GM19467 (cell line): Measurements from ENCODE around the gene PAM16.

Source experiments
- ATAC-seq: cut with Tn5 transposase; IDR thresholded peaks from one replicate; pipeline ENCODE4 v1.9.1; 2021; ENCODE audit warnings: mild to moderate bottlenecking, moderate library complexity; ENCODE audit not compliant: unreplicated experiment

The PAM16 gene

GRCh38 chr16:4383591-4384444 lies 32.7 kb upstream of the PAM16 start:
- ATAC-seq, result no peak

- ATAC-seq, result no peak
Observed at GRCh38 chr16:4382795-4383357, 31.8 kb upstream of the PAM16 start.

- ATAC-seq, result no peak
Observed at GRCh38 chr16:4381935-4382794, 31.0 kb upstream of the PAM16 start.

- ATAC-seq, result no peak
Observed at GRCh38 chr16:4381072-4381934, 30.2 kb upstream of the PAM16 start.

DNA sequence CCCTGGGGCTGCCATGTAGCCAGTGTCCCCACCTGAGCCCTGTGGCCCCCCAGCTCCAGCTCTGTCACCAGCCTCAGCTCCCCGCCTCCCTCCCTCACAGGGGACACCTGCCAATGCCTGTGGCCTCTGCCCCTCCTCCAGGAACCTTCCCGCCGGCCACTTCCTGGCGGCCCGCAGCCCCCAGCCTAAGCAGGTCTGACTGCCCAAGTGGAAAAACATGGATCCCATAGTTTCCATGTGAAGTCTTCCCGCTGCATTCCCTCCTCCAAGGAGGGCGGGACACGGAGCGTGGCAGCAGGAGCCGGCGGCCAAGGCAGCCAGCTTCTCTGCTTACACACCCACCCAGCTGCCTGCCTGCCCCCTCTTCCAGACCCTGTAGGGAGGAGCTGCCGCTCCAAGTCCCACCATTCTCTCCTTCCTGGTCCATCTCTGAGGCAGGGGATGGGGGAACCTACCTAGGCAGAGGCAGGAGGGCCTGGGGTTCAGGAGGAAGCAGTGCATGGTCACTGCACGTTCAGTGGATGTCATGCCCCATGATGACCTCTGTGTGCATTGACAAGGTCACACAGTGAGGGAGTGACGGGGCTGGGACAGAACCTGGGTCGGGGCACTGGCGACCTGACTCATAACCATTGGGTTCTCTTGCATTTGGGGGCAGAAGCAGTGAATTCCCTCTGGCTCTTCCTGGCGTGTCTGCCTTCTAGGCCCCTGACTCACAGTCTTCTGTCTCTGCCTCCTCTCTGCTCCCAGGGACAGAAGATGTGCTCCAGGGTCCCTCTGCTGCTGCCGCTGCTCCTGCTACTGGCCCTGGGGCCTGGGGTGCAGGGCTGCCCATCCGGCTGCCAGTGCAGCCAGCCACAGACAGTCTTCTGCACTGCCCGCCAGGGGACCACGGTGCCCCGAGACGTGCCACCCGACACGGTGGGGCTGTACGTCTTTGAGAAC lies 29.3 kb upstream of the PAM16 start:
- no peak for ATAC-seq

- ATAC-seq, result no peak
Observed at GRCh38 chr16:4378999-4379690, 28.0 kb upstream of the PAM16 start.

DNA sequence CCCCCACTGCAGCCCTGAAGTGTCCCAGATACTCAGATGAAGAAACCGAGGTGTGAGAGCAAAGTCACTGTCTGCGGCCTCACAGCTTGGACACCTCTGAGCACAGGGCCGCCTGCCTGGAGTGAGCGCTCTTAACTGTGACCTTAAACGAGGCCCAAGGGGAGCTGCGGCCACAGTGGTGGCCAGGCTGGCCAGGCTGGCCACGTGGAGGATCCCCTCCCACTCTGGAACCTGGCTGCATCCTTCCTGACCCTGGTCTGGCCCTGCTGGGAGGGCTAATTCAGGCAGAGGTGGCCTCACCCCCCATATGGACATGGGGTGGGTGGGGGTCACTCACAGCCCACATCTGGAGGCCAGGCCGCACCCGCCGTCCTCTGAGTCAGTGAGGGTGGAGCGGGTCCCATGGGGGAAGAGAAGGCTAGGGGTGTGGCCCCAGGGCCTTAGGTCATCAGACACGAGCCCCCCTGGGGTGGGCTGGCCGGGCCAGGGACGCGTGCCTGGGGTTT lies 27.1 kb upstream of the PAM16 start:
- ATAC-seq, result no peak

DNA sequence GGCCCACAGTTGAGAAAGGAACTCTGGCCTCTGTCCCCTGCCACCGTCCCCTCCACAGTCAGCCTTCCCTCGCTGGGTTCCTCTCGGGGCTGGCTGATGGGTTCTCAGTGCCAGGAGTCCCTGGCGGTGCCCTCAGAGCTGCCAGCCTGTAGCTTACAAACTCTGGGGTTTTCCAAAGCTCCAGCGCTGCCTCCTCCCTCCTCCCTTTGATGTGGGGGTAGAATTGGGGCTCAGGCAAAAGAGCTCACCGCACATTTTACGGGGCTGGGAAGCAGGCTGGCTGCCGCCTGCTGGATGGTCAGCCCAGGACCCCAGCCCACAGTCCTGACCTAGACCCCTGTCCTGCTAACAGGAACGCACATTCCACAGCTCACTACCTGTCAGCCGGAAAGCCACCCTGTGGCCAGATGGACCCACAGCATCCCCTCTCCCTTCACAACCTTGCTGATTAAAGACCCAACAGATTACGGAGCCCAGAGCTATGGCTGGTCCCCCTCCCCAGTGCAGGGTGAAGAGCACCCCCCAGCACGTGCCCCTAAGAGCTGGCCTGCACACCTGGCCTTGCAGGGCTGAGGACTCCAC lies 26.5 kb upstream of the PAM16 start:
- no peak for ATAC-seq

DNA sequence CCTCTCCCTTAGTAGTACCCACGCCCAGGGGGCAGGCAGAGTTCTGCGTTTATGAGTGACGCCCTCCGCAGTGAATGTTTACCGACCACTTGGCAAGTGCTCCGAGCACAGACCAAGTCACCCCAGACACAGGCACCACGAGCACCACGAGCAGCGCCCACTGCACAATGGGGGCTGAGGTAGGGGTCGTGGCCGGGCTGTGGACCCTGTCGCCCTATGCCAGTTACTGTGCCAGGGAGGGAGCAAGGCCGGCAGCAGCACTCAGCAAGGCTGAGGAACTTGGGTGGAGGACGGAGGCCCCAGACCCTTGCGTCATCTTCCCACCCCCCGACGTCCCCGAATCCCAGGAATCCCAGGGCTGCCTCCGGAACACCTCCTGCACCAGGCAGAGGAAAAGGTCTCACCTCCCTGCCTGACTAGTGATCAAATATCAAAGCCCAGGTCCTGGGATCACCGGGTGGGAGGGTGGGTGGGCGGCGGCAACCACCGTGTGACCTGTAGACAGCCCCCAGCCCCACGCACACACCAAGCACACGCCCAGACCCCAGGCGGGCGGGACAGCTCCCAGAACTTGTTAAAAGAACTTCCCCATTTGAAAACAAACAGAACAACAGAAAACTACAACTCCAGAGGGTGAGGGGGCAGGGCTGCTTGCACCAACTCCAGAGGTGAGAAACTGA lies 25.9 kb upstream of the PAM16 start:
- ATAC-seq, result no peak

GRCh38 chr16:4376126-4376892 lies 25.2 kb upstream of the PAM16 start:
- ATAC-seq, result no peak

GRCh38 chr16:4375717-4376116 lies 24.6 kb upstream of the PAM16 start:
- ATAC-seq, result no peak

DNA sequence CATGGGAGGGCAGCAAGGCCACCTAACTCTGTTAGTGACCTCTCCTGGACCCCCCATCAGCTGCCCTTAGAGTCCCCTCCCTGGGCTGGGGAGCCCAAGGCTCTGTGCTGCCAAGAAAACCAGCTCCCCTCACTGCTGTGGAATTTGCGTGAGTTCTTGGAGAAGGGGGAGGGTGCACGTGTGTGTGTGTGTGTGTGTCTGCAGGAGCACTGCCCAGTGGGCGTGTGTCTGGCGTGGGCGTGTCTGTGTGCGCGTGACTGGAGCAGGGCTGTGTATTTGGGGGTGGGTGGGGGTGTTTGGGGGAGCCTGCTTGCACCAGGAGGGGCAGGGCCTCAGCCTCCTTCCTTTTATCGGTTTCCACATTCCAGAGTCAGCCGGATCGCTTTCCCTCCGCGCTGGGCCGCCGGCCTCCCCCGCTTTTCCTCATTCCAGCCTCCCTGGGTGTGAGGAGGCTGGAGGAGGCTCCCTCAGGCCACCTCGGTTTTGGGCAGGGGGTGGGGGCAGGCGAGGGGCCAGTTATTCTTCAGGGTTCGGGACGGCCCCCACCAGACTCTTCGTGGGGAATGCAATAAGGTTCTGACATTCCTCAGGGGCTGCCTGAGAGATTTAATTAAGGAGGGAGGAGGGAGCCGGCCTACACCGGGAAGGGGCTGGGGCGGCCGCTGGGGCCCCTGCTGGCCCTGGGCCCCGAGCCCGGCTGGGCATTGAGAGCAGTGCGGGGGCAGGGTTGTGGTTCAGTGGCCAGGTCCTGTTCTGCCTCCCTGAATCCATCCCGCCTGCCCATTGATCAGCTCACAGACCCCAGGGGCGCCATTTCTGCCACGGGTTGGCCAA lies 23.0 kb upstream of the PAM16 start:
- ATAC-seq, result no peak

- no peak for ATAC-seq
Observed at GRCh38 chr16:4373356-4373908, 22.3 kb upstream of the PAM16 start.

DNA sequence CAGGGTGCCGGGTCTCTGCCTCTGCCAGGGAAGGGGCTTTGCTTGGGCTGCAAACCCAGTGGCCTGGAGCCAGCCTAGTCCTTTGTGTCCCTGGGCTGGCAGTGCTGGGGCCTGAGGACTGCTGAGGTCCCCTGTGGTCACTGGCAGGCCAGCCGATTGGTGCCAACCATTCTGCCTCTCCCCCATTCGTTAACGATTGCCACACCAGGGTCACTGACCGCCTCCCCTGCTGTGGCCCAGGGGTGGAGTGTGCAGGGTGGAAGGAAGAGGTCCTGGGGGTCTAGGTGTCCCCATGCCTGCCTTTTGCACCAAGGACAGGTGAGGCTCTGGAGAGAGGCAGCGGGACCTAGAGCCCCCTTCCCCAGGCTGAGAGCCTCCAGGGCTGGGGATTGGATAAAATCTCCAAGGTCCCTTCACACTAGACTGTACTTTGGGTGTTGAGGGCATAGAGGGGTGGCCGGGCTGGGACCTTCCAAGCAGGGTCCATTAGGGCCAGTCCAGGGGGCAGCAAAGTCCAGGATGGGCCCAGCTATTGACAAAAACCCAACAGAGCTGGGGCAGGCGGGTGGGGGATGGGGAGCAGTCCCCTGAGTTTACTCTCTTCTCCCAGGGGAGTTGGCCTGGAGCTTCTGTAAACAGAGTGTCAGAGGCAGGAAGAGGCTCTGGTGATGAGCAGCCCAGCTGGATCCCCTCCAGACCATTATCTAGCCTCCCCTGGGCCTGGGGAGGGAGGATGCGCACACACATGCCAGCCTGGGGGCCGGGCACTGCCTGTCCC lies 21.6 kb upstream of the PAM16 start:
- no peak for ATAC-seq

DNA sequence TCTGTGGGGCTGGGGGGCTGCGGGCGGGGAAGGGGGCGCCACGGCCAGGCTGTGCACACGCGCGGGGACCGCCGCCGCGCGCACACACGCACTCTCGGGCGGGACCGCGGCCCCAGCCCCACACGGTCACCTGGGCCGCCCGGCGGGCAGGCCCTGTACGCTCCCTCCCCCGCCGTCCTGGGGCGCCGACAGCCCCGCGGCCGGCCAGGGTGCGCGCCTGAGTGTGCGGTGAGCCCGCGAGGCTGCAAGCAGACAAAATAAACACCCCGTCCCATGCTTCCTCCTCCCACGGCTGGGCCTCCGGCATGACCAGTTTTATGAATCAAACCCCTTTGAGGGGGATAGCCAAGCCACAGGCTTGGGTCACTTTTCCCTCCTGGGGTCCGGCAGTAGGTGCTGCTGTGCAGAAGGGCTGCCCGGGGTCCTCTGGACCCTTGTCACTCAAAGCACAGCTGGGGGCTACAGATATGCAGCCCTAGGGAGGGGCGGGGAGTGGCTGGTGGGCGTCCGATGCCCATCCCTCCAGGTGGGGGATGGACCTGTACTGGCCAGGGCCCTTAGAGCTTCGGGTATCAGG lies 21.0 kb upstream of the PAM16 start:
- ATAC-seq, result no peak
